ENCODE results near the gene NFKBIZ.

Gene NFKBIZ, protein sequence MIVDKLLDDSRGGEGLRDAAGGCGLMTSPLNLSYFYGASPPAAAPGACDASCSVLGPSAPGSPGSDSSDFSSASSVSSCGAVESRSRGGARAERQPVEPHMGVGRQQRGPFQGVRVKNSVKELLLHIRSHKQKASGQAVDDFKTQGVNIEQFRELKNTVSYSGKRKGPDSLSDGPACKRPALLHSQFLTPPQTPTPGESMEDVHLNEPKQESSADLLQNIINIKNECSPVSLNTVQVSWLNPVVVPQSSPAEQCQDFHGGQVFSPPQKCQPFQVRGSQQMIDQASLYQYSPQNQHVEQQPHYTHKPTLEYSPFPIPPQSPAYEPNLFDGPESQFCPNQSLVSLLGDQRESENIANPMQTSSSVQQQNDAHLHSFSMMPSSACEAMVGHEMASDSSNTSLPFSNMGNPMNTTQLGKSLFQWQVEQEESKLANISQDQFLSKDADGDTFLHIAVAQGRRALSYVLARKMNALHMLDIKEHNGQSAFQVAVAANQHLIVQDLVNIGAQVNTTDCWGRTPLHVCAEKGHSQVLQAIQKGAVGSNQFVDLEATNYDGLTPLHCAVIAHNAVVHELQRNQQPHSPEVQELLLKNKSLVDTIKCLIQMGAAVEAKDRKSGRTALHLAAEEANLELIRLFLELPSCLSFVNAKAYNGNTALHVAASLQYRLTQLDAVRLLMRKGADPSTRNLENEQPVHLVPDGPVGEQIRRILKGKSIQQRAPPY

DNA sequence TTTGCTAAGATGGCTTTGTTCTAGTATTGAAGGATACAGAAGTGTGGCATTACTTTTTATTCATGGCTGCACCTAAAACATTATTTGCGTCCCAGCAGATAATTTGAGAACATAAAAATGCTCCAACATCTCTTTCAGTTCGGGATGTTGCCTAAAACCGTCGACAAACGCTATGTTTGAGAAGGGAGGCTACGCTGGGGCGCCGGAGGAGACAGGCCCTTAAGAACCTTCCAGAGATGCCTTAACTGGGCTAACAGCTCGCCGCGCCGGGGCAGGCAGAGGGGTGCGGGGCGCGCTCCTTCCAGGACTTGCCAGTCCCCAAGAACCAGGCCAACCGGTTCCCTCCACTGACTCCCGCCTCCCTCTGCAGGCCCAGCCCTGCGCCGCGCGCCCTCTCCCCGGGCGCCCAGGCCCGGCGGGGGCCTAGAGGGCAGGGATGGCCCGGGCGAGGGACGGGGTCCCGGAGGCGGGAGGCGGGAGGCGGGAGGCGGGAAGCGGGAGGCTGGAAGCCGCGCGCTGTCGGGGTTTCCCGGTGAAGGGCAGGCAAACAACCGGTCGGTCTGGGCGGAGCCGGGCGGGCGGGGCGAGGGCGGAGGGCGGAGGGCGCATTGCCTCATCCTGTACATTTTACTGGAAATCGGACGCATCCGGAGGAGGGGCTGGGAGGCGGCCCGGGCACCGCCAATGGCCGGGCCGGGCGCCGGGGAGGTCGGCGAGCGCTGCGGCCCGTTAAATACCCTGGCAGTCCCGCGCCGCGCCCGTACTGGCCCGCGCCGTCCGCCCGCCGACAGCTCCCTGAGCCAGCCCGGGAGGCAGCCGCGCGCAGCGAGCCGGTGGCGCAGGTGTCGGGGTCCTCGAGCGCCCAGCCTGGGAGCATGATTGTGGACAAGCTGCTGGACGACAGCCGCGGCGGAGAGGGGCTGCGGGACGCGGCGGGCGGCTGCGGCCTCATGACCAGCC lies at the start of gene NFKBIZ:
Gene NFKBIZ (plus strand): TSS at position 761 of the 960 bp plus-strand sequence. CDS start 115 bp downstream, at position 876.
- DNase-seq (ENCODE audit: low spot score), result peak; percentile 95

GRCh38 chr3:101801174-101801573 lies 48.1 kb upstream of the NFKBIZ start:
- DNase-seq (ENCODE audit: low spot score), result no peak

DNA sequence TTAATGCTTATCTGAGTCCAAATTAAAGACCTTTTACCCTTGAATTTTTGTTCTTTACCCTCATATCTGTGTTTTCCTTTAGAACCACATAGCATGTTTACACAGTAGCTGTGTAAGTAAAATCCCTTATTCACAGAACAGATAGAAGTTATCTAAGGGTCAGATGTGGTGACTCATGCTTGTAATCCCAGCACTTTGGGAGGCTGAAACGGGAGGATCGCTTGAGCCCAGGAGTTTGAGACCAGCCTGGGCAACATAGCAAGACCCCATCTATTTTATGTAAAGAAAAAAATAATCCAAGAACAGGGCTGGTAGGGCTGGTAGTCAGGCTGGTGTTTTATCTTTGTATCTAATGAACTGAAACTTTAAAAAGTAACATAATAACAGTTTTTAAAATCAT lies 47.1 kb upstream of the NFKBIZ start:
- no peak for DNase-seq (ENCODE audit: low spot score)

DNA sequence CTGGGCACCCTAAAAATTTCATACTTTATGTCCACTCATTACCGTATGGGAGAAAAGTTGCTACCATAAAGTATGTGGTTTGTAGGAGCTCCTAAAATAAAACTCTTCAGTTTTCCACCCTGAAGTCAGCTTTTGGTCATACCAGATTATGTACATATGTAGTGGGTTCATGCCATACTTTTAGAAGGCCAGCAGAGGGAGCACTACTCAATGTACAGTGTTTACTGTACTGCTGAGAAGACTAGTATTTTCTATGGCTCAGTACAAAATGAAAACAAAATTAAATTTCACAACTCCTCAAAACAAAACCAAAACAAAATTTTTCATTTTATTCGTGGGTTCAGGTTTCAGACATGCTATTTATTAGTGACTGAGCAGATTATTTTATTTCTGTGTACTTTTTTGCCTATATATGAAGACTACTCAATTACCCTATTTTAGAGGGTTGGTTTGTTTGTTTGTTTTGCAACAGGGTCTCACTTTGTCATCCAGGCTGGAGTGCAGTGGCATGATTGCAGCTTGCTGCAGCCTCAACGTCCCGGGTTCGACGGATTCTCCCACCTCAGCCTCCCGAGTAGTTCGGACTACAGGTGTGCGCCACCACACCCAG lies 46.0 kb upstream of the NFKBIZ start:
- DNase-seq (ENCODE audit: low spot score), result peak; percentile 59

GRCh38 chr3:101803939-101804338 lies 45.4 kb upstream of the NFKBIZ start:
- no peak for DNase-seq (ENCODE audit: low spot score)

GRCh38 chr3:101806491-101806890 lies 42.8 kb upstream of the NFKBIZ start:
- DNase-seq (ENCODE audit: low spot score), result no peak

DNA sequence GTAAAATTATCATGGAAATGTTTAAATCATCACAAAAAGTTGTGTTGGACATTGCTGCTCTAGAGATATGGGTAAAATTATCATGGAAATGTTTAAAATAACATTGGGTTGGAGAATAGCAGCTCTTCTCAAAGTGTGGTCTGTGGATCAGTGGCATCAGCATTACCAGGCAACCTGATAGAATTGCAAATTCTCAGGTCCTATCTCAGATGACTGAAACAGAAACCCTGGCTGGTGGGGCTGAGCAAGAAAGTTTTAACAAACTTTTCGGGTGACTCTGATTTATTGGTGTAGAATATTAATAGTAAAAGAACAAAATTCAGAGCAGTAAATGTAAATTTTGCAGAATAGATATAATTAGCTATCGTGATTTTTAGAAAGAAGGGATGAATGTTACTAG lies 41.4 kb upstream of the NFKBIZ start:
- DNase-seq (ENCODE audit: low spot score), result no peak

DNA sequence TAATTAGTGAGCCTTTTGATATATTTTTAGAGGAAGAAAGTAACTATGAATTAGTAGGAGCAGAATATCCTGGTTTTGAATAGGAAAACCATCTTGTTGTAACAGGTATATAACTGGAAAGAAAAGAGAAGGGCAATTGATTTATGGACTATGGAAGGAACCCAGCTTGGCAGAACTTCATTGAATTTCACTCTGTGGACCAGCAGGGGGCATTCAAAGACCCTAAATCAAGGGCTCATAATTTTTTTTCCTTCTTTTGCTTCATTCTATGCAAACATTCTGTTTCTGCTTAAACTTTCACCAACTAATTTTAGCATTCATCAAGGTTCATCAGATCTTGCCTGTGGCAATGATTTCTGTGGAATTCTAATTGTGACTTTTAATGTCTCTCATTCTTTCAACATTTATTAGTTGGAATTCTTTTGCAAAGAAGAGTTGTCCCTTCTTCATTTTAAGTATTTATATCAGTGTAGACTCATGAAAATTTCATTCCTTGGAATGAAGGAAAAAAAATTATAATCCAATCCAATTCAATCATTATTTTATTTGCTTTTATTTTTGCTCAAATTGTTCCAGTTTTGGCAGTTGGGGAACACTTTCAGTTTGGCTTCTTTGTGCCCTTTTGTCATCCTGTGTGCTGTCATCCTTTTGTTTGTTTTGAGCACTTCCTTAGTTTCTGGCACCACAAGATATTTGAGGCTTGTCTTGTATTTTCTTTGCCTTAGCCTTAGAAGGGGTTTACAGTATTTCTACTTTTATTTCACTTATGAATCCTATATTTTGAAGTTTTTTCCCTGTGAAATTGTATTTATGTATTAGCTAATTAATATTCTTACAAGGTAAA lies 39.9 kb upstream of the NFKBIZ start:
- peak; percentile 56 for DNase-seq (ENCODE audit: low spot score)

GRCh38 chr3:101810022-101810418 lies 39.3 kb upstream of the NFKBIZ start:
- no peak for DNase-seq (ENCODE audit: low spot score)

DNA sequence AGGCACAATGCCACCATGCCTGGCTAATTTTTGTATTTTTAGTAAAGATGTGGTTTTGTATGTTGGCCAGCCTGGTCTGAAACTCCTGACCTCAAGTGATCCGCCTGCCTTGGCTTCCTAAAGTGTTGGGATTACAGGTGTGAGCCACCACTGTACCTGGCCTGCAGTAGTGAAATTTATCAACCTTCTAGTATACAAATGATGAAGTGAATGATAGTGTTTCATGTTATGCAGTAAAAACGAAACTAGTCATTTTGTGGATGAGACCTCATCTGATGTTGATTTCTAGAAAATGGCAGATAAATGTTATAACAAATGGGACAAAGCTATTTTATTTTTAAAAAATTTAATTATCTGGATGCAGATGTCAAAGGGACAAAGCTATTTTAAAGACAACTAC lies 37.4 kb upstream of the NFKBIZ start:
- no peak for DNase-seq (ENCODE audit: low spot score)

DNA sequence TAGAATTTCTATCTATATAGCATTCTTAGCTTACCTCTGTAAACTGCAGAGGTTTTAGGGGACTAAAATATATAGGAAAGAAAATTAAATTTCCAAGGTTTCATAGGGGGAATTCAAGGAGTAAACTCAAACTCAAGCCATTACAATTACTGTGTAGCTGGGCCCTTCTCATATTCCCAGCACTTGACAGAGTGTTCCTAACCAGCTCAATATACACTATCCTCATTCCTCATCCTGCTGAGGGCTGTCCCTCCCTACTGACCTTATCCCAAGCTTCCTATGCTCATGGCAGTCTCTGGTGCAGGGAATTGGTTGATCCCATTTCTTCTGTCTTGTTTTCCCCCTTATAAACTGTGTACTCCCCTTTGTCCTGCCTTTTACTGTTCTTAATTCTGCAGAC lies 36.4 kb upstream of the NFKBIZ start:
- DNase-seq (ENCODE audit: low spot score), result no peak

DNA sequence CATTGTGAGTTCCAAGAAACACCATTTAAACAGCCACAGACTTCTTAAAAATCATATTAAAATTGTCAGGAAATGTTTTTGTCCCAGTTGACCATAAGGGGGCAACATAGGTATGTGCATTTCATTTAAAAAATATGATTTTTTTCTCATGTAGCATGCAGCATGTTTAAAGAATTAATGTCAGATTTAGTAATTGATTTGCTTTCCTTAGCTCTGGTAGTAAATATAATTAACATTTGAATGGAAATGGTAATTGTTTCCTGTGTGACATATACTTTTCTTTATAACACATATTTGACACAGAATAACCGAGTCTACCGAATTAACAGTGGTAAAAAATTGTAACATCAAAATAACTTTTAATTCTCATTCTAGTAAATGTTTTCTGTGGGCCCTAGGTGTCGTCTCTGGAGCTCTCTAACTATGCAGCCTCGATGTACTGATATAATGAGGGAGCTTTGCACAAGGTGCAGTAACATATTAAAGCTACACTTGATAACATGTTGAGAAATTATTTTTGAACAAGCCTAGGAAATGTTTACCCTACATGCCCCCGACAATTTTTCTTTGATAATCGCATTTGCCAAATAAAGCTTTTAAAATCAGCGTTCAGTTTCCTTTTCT lies 35.4 kb upstream of the NFKBIZ start:
- peak; percentile 25 for DNase-seq (ENCODE audit: low spot score)

GRCh38 chr3:101814835-101815234 lies 34.5 kb upstream of the NFKBIZ start:
- DNase-seq (ENCODE audit: low spot score), result no peak

- DNase-seq (ENCODE audit: low spot score), result no peak
Observed at GRCh38 chr3:101816215-101817149, 32.8 kb upstream of the NFKBIZ start.

GRCh38 chr3:101817992-101818391 lies 31.3 kb upstream of the NFKBIZ start:
- no peak for DNase-seq (ENCODE audit: low spot score)

DNA sequence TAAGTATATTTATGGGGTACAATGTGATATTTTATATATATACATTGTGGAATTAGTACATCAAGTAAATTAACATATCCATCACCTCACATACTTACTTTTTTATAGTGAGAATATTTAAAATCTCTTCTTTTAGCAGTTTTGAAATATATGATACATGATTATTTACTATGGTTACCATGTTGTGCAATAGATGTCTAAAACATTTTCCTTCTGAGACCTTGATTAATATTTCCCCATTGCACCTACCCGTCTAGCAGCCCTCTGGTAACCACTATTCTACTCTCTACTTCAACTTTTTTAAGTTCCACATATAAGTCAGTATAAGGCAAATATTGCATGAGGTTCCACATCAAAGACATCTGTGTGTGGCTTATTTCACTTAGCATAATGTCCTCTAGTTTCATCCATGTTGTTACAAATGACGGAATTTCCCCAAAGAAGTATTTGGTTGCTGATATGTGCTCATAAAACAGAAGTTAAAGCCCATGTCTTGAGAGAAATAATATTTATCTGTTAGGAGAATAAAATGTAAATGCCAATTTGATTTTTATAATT lies 29.6 kb upstream of the NFKBIZ start:
- DNase-seq (ENCODE audit: low spot score), result no peak

DNA sequence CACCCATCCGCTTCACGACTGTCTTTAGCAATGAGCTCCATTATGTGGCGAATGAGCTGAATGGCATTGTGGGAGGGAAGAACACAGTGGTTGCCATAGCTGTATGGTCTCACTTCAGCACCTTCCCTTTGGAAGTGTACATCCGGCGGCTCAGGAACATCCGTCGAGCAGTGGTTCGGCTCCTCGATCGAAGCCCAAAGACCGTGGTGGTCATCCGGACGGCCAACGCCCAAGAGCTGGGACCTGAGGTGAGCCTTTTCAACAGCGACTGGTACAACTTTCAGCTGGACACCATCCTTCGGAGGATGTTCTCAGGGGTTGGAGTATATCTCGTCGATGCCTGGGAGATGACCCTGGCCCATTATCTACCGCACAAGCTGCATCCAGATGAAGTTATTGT lies 27.8 kb upstream of the NFKBIZ start:
- no peak for DNase-seq (ENCODE audit: low spot score)

- no peak for DNase-seq (ENCODE audit: low spot score)
Observed at GRCh38 chr3:101823525-101823924, 25.8 kb upstream of the NFKBIZ start.

GRCh38 chr3:101824702-101825101 lies 24.6 kb upstream of the NFKBIZ start:
- no peak for DNase-seq (ENCODE audit: low spot score)
